ENCODE data around the gene DSCAML1.
"Not testable (repeated sequence)": the region's sequence is repeated elsewhere in the genome, so short reads cannot be mapped to it uniquely, and the experiment has no call there.

- TF ChIP-seq, protein P1, sequence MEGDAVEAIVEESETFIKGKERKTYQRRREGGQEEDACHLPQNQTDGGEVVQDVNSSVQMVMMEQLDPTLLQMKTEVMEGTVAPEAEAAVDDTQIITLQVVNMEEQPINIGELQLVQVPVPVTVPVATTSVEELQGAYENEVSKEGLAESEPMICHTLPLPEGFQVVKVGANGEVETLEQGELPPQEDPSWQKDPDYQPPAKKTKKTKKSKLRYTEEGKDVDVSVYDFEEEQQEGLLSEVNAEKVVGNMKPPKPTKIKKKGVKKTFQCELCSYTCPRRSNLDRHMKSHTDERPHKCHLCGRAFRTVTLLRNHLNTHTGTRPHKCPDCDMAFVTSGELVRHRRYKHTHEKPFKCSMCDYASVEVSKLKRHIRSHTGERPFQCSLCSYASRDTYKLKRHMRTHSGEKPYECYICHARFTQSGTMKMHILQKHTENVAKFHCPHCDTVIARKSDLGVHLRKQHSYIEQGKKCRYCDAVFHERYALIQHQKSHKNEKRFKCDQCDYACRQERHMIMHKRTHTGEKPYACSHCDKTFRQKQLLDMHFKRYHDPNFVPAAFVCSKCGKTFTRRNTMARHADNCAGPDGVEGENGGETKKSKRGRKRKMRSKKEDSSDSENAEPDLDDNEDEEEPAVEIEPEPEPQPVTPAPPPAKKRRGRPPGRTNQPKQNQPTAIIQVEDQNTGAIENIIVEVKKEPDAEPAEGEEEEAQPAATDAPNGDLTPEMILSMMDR (IDR thresholded peaks at IDR 0.05): not testable (repeated sequence)
- not testable (repeated sequence) for TF ChIP-seq POLR2A, POLR2AphosphoS5 (IDR thresholded peaks at IDR 0.05)
Measured at GRCh38 chr11:117399100-117399840, 397.7 kb downstream of the DSCAML1 start.

Measured in upper lobe of left lung (tissue), 4 donors.